ENCODE data around the gene MEGF8.

The MEGF8 gene

GRCh38 chr19:42325308-42325895 lies at the start of gene MEGF8:
MEGF8 (plus strand) TSS chr19:42325635; CDS start chr19:42326244, 609 bp downstream.
- TF ChIP-seq CTCF (IDR thresholded peaks at IDR 0.05) = no peak; the same call in 1 of the 2 replicates

- TF ChIP-seq CTCF (IDR thresholded peaks at IDR 0.05) = no peak
These were observed 49.2 kb upstream of the MEGF8 start for GRCh38 chr19:42276284-42276683.

- TF ChIP-seq CTCF (IDR thresholded peaks at IDR 0.05) = no peak
These were observed 48.6 kb upstream of the MEGF8 start for GRCh38 chr19:42276821-42277220.

GRCh38 chr19:42277821-42278451 lies 47.5 kb upstream of the MEGF8 start:
- TF ChIP-seq CTCF (IDR thresholded peaks at IDR 0.05) = no peak

- no peak for TF ChIP-seq CTCF (IDR thresholded peaks at IDR 0.05)
These were observed 46.8 kb upstream of the MEGF8 start for GRCh38 chr19:42278452-42279154.

GRCh38 chr19:42279155-42279901 lies 46.1 kb upstream of the MEGF8 start:
- TF ChIP-seq CTCF (IDR thresholded peaks at IDR 0.05) = no peak

Measured in LNCAP (cell line).